H9 (cell line): ENCODE data around the gene ZKSCAN4. TPM values are rescaled to one million over a fixed set of nuclear protein-coding genes. Genes with fewer than 3 reads are reported as not detected.
A peak's percentile ranks its signal among the peaks of the same experiment; 100 is the strongest.

Experiments
- DNase-seq: peaks from one replicate; pipeline ENCODE4 v3.0.0-alpha.2; 2017
- H2AFZ ChIP-seq: one replicate; pipeline ENCODE4 v1.6.1; 2013; ENCODE audit warnings: mild to moderate bottlenecking, low read length, control low read depth, moderate library complexity
- H2AK5ac ChIP-seq: 2 replicates; pipeline ENCODE4 v1.6.1; 2013; ENCODE audit warnings: low read length, control low read depth, mixed read lengths; ENCODE audit not compliant: insufficient read length
- H2BK120ac ChIP-seq: one replicate; pipeline ENCODE4 v1.6.1; 2013; ENCODE audit warnings: low read depth, mild to moderate bottlenecking, low read length, control low read depth, inconsistent platforms; ENCODE audit not compliant: poor library complexity, severe bottlenecking
- H2BK12ac ChIP-seq: 2 replicates; pipeline ENCODE4 v1.6.1; 2013; ENCODE audit warnings: low read length, control low read depth, mixed read lengths, low read depth; ENCODE audit not compliant: insufficient read length
- H2BK15ac ChIP-seq: 2 replicates; pipeline ENCODE4 v1.6.1; 2013; ENCODE audit warnings: low read depth, low read length, control low read depth
- H2BK20ac ChIP-seq: one replicate; pipeline ENCODE4 v1.6.1; 2013; ENCODE audit warnings: low read depth, mild to moderate bottlenecking, low read length, control low read depth, inconsistent platforms; ENCODE audit not compliant: poor library complexity, severe bottlenecking
- H2BK5ac ChIP-seq: 2 replicates; pipeline ENCODE4 v1.6.1; 2013; ENCODE audit warnings: low read length, control low read depth, mixed read lengths; ENCODE audit not compliant: insufficient read length
- H3K14ac ChIP-seq: 2 replicates; pipeline ENCODE4 v1.6.1; 2013; ENCODE audit warnings: low read length, control low read depth; ENCODE audit not compliant: insufficient read depth
- H3K18ac ChIP-seq: 2 replicates; pipeline ENCODE4 v1.6.1; 2013; ENCODE audit warnings: low read depth, mild to moderate bottlenecking, mixed read lengths, low read length, control low read depth; ENCODE audit not compliant: insufficient read length
- H3K23ac ChIP-seq: 2 replicates; pipeline ENCODE4 v1.6.1; 2013; ENCODE audit warnings: low read length, control low read depth, mixed read lengths, low read depth; ENCODE audit not compliant: insufficient read length
- H3K23me2 ChIP-seq: 2 replicates; pipeline ENCODE4 v1.6.1; 2013; ENCODE audit warnings: low read depth, mild to moderate bottlenecking, mixed read lengths, low read length, control low read depth; ENCODE audit not compliant: insufficient read length, poor library complexity, severe bottlenecking
- H3K27ac ChIP-seq: 2 replicates; pipeline ENCODE4 v1.5.1; 2013; ENCODE audit warnings: low read length, control low read depth, mixed read lengths, low read depth; ENCODE audit not compliant: insufficient read length
- H3K27me3 ChIP-seq: 2 replicates; pipeline ENCODE4 v1.6.1; 2013; ENCODE audit warnings: low read length, control low read depth, inconsistent platforms; ENCODE audit not compliant: insufficient read depth
- H3K4ac ChIP-seq: 2 replicates; pipeline ENCODE4 v1.6.1; 2013; ENCODE audit warnings: low read depth, mild to moderate bottlenecking, control low read depth, inconsistent platforms, low read length, moderate library complexity
- H3K4me1 ChIP-seq: 2 replicates; pipeline ENCODE4 v1.6.1; 2013; ENCODE audit warnings: low read length, control low read depth, inconsistent platforms; ENCODE audit not compliant: insufficient read depth
- H3K4me2 ChIP-seq: 2 replicates; pipeline ENCODE4 v1.6.1; 2013; ENCODE audit warnings: low read length, control low read depth, mixed read lengths; ENCODE audit not compliant: insufficient read length, insufficient read depth
- H3K56ac ChIP-seq: 2 replicates; pipeline ENCODE4 v1.6.1; 2013; ENCODE audit warnings: low read depth, mild to moderate bottlenecking, mixed read lengths, low read length, control low read depth; ENCODE audit not compliant: insufficient read length
- H3K79me1 ChIP-seq: 2 replicates; pipeline ENCODE4 v1.6.1; 2013; ENCODE audit warnings: low read depth, mild to moderate bottlenecking, moderate library complexity, low read length, control low read depth, inconsistent platforms; ENCODE audit not compliant: insufficient read depth, poor library complexity, severe bottlenecking
- H3K79me2 ChIP-seq: 2 replicates; pipeline ENCODE4 v1.6.1; 2013; ENCODE audit warnings: low read length, control low read depth, inconsistent platforms; ENCODE audit not compliant: insufficient read depth
- H3K9ac ChIP-seq: 2 replicates; pipeline ENCODE4 v1.6.1; 2013; ENCODE audit warnings: low read length, control low read depth, mixed read lengths; ENCODE audit not compliant: insufficient read length; ENCODE audit errors: extremely low read depth
- H3K9me3 ChIP-seq: one replicate; pipeline ENCODE4 v1.6.1; 2013; ENCODE audit warnings: low read depth, low read length, inconsistent platforms; ENCODE audit not compliant: control insufficient read depth
- H3T11ph ChIP-seq: one replicate; pipeline ENCODE4 v1.6.1; 2013; ENCODE audit warnings: mild to moderate bottlenecking, low read length, control low read depth, inconsistent platforms
- H4K20me1 ChIP-seq: one replicate; pipeline ENCODE4 v1.6.1; 2013; ENCODE audit not compliant: control insufficient read depth, insufficient read length, insufficient read depth
- H4K5ac ChIP-seq: 2 replicates; pipeline ENCODE4 v1.6.1; 2013; ENCODE audit warnings: low read depth, mild to moderate bottlenecking, mixed read lengths, low read length, control low read depth; ENCODE audit not compliant: insufficient read length
- H4K8ac ChIP-seq: replicated peaks from 2 replicates; pipeline ENCODE4 v1.6.1; 2013; ENCODE audit warnings: low read length, control low read depth, mixed read lengths, low read depth; ENCODE audit not compliant: insufficient read length
- H4K91ac ChIP-seq: 2 replicates; pipeline ENCODE4 v1.6.1; 2013; ENCODE audit warnings: low read depth, mild to moderate bottlenecking, moderate library complexity, mixed read lengths, low read length, control low read depth; ENCODE audit not compliant: insufficient read length
- H3K27ac Mint-ChIP-seq, 3 experiments: 2 replicates in 2 of 3; 3 replicates in 1 of 3; pipeline ENCODE4 v1.8.0; 2020 to 2021; ENCODE audit warnings: mixed read lengths in 3 of 3, mild to moderate bottlenecking in 1 of 3, moderate library complexity in 1 of 3
- H3K27me3 Mint-ChIP-seq: 2 replicates; pipeline ENCODE4 v1.8.0; 2021; ENCODE audit warnings: low read depth, mild to moderate bottlenecking, moderate library complexity, mixed read lengths
- H3K36me3 Mint-ChIP-seq, 3 experiments: 2 replicates in 2 of 3; 3 replicates in 1 of 3; pipeline ENCODE4 v1.8.0; 2020 to 2021; ENCODE audit warnings: low read depth in 3 of 3, mixed read lengths in 3 of 3; ENCODE audit not compliant: insufficient read depth in 1 of 3
- H3K4me1 Mint-ChIP-seq, 2 experiments: 2 replicates each; pipeline ENCODE4 v1.8.0; 2020; ENCODE audit warnings: mixed read lengths in 2 of 2
- H3K4me3 Mint-ChIP-seq, 2 experiments: 2 replicates in 1 of 2; 3 replicates in 1 of 2; pipeline ENCODE4 v1.8.0; 2020 to 2021; ENCODE audit warnings: mild to moderate bottlenecking in 2 of 2, mixed read lengths in 2 of 2, moderate library complexity in 1 of 2
- H3K9me3 Mint-ChIP-seq, 2 experiments: 2 replicates in 1 of 2; 3 replicates in 1 of 2; pipeline ENCODE4 v1.8.0; 2020; ENCODE audit warnings: mild to moderate bottlenecking in 2 of 2, mixed read lengths in 2 of 2, moderate library complexity in 1 of 2
- CTCF ChIP-seq: fragments of 200-600 bp; sonication (generic); conservative IDR thresholded peaks from 3 replicates; pipeline ENCODE4 v1.8.0; 2021; ENCODE audit warnings: antibody characterized with exemption, mild to moderate bottlenecking
- WGBS: extraction: QIAGEN DNeasy Blood & Tissue Kit; methylation state at CpG from one replicate; pipeline ENCODE4 v1.1.7; 2013; ENCODE audit warnings: missing lambda C conversion rate, low lambda C conversion rate, mixed read lengths; ENCODE audit not compliant: insufficient read length; ENCODE audit errors: extremely low coverage; 5-methylcytosine and 5-hydroxymethylcytosine counted together
- total RNA-seq: library from RNA; stranded (reverse); gene quantifications from 2 replicates; pipeline ENCODE4 v1.2.1, GENCODE V29; 2021

The ZKSCAN4 gene
- total RNA-seq, 1 experiment from 2014 or later = 8.8 TPM

- H3K9me3 ChIP-seq = no peaks in the 10 kb centered on the region
- peaks cover 2% of the 10 kb centered on the region for H4K20me1 ChIP-seq
- H2BK15ac ChIP-seq = no peak overlapping the region
- no CpG with 5 or more reads among the region's 3 CpGs for WGBS
- Mint-ChIP-seq H3K27me3 (peaks cover 97% of the 10 kb centered on the region), H3K9me3 (peaks cover 0 to 4% of the 10 kb centered on the region in 2 experiments; a peak in 1 of 5 replicates), H3K36me3 (peaks cover 0 to 1% (median 0%) of the 10 kb centered on the region in 3 experiments; a peak in 1 of 7 replicates), H3K4me1 (peaks cover 19 to 22% of the 10 kb centered on the region in 2 experiments), H3K4me3 (peak overlapping the region in 1 of 2 experiments; percentile 96; a peak in 2 of 5 replicates), H3K27ac (no peak overlapping the region)
- DNase-seq = no peak
- no peak overlapping the region for H2AK5ac ChIP-seq
- no peak overlapping the region for H3K18ac ChIP-seq
- peaks cover 6% of the 10 kb centered on the region for H3K23me2 ChIP-seq
- peak overlapping the region; percentile 97 for H3K4me2 ChIP-seq
- no peak overlapping the region for H3K14ac ChIP-seq
- H2AFZ ChIP-seq = no peak overlapping the region
- H3K79me1 ChIP-seq = no peaks in the 10 kb centered on the region
- no peak overlapping the region for H4K5ac ChIP-seq
- TF ChIP-seq CTCF = no peak
- peaks cover 47% of the 10 kb centered on the region for H3K27me3 ChIP-seq
- no peak overlapping the region for H2BK12ac ChIP-seq
- no peak overlapping the region for H2BK120ac ChIP-seq
- no peak overlapping the region for H3K9ac ChIP-seq
- H4K8ac ChIP-seq = no peak overlapping the region
- no peak overlapping the region for H2BK5ac ChIP-seq
- peaks cover 3% of the 10 kb centered on the region; the same call in 1 of the 2 replicates for H3K4me1 ChIP-seq
- no peak overlapping the region for H3K56ac ChIP-seq
- H2BK20ac ChIP-seq = no peak overlapping the region
- H3K79me2 ChIP-seq = no peaks in the 10 kb centered on the region
- H3K27ac ChIP-seq = no peak overlapping the region
- H3K4ac ChIP-seq = no peak overlapping the region
- no peak overlapping the region for H3K23ac ChIP-seq
- no peak overlapping the region for H3T11ph ChIP-seq
- no peak overlapping the region for H4K91ac ChIP-seq
Observed at GRCh38 chr6:28206527-28206926, 45.5 kb downstream of the ZKSCAN4 start.
